GM18519 (cell line): ENCODE data around the gene KRT83.

ENCODE experiments used
- ATAC-seq: cut with Tn5 transposase; IDR thresholded peaks from one replicate; pipeline ENCODE4 v1.9.1; 2021; ENCODE audit warnings: mild to moderate bottlenecking, moderate library complexity; ENCODE audit not compliant: unreplicated experiment, low FRiP score

KRT83 gene

DNA sequence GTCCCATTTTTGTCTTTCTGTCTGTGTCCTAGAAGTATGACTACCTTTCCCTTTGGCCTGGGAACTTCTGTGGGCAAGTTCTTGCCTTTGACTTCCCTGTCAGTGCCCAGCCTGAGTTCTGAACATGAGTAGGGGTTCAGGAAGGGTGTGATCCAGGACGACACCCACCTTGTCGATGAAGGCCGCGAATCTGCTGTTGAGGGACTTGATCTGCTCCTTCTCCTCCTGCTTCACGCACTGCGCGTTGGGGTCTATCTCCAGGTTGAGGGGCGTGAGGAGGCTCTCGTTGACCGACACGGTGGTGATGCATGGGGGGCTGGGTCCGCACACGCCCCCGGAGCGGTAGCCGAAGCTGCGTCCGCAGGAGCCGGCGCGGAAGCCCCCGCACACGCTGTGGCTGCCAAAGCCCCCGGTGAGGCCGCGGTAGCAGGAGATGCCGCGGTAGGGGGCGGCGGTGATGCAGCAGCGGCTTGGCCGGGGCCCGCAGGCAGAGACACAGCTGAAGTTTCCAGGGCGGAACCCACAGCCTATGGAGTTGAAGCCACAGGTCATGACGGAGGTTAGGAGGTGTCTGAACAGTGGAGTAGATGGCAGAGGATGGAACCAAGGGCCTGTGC lies at the start of gene KRT83:
TSS of gene KRT83 (minus strand) at position 615 of the 617 bp plus-strand sequence. CDS start at position 552, 63 bp downstream.
- no peak for ATAC-seq

DNA sequence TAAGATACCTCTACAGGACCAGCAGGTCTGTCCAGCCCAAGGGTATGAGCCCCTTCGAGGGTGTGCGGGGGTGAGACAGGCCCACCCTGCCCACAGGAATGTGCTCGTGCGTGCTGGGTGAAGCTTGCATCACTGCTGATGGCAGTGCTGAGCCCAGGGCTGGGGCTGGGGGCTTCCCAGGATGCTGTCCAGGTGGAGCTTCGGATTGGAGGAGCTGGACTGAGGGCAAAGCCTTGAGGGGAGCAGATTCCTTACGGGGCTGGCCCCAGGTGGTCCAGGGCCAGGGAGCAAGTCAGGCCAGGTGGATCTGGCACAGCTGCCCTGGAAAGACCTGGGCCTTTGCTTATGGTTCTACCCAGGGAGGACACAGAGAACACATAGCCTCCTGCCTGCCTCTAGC lies 48.6 kb upstream of the KRT83 start:
- no peak for ATAC-seq

DNA sequence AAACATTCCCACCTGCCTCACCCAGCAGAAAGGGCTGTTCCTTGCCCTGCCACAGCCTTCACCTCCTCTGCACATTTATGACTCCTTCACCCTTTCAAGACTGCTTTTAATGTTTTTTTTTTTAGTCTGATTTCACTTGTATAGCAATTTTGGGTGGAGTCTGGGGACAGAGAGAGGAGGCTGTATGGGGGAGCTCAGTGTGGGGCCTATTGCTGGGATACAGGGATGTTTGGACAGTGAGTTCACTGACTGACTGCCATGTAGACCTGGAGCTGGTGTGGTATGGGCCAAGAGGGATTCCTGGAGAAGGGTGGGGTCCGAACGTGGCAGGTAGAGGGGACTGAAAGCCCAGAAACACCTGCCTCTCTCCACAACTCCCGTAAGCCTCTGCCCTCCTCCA lies 48.0 kb upstream of the KRT83 start:
- no peak for ATAC-seq

DNA sequence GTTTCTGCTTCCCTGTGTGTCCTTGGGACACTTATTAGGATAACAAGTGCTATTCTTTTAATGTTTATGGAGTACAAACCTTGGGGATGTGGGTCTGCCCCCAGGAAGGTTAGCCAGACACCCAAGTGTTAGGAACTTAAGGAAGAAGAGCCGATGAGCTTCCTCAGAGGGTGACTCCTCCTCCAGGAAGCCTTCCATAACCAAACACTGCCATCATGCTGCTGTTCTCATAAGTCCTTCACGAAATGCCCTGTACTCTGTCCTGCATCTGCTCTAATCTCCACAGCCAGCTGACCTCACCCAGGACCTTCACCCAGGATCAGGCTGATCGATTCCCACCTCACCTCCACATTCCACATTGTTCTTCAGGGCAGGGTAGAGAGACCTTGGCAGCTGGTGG lies 47.3 kb upstream of the KRT83 start:
- ATAC-seq: no peak

DNA sequence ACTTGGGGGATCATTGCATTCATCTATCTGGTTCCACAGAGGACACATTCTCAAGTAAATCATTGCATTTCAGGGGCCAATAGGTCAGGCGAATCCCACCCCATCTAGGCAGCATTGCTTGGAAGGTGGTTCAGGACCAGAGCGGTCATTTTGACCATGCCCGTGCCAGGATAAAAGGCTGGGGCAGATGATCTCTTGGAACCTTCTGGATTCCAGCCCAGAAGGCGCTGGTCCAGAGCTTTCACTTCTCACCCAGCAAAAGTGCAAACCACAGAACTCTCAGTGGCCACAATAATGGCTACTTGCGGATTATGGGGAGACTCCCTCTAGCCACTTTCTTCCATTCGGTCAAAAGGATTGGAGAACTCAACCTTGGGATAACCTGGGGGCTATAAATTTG lies 46.7 kb upstream of the KRT83 start:
- ATAC-seq: no peak

DNA sequence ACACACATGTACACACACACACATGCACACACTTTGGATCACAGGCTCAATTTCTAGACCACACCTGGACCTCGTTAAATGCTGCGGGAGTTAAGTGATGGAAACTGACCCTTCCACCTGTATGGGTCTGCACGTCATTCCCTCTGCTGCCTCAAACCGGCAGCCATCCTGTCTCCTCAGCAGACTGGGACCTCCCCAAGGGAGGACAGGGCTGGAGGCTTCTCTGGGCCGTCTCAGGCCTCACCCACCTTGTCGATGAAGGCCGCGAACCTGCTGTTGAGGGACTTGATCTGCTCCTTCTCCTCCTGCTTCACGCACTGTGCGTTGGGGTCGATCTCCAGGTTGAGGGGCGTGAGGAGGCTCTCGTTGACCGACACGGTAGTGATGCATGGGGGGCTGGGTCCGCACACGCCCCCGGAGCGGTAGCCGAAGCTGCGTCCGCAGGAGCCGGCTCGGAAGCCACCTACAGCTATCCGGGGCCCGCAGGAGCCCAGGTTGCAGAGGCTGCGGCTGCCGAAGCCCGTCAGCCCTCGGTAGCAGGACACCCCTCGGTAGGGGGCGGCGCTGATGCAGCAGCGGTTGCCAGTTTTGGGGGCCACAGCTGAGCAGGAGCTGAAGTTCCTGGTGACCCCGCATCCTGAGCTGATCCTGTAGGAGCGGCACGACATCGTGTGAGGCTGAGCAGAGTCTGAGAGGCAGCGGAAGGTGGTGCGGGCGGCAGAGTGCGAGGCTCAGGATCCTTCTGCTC lies 45.7 kb upstream of the KRT83 start, which contains the start of gene KRT85:
TSS of gene KRT85 (minus strand) at position 744 of the 748 bp plus-strand sequence. CDS start at position 668, 76 bp downstream.
- no peak for ATAC-seq

DNA sequence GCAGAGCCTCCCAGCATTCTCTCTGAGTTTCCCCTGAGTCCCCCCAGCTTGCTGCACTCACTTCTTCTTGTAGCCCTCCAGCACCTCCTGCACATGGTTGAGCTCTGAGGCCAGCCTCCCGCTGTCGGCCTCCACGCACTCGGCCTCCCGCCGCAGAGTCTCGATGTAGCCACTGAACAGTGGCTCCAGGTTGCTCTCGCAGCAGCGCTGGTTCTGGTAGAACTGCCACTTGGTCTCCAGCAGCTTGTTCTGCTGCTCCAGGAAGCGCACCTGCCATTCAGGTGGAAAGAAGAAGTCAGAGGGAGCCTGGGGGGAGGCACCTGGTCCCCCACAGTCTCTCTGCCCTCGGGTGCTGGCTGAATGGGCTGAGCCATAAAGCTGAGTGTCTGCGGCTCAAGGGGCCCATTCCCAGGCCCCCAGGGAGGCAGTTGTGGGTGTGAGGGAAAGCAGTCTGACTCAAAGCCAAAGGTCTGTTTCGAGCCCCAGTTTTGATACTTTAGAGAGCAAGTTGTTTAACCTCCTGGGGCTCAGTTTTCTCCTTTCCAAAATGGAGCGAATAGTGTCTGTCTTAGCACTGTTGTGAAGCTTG lies 43.8 kb upstream of the KRT83 start:
- ATAC-seq: no peak

DNA sequence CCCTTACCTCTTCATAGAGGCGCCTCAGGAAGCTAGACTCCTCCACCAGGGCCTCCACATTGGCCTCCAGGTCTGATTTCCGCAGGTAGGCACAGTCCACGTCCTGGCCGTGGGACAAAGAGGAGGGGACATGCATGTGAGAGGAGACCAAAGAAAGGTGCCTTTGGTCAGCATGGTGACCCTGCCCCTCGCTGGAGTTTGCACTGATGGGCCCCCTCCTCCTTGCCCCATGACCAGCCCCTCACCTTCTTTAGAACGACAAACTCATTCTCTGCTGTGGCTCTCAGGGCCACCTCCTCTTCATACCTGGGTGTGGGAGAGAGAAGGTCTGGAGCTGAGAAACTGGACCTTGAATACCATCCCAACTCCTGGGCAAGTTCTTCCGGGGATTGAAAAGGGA lies 42.9 kb upstream of the KRT83 start:
- ATAC-seq: no peak

DNA sequence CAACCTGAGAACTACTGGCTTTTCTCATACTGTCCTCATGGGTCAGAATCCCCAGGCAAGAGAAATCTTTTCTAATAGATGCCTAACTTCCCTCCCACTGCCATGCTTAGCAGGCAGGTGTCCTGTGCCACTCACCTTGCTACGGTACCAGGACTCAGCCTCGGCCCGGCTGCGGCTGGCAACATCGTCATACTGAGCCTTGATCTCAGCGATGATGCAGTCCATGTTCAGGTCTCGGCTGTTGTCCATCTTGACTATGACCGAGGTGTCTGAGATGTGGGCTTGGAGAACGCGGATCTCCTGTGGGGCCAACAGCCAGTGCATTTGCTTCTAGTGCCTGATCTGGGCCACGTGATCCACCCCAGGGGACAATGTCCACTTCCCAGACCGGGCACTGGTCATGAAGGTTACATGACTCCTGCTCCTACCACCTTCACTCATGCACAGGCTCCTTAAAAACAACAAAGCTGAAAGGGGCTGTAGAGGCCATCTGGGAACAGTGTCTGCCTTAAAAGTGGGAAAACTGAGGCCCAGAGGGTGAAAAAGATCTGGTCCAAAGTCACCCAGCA lies 42.0 kb upstream of the KRT83 start:
- no peak for ATAC-seq

DNA sequence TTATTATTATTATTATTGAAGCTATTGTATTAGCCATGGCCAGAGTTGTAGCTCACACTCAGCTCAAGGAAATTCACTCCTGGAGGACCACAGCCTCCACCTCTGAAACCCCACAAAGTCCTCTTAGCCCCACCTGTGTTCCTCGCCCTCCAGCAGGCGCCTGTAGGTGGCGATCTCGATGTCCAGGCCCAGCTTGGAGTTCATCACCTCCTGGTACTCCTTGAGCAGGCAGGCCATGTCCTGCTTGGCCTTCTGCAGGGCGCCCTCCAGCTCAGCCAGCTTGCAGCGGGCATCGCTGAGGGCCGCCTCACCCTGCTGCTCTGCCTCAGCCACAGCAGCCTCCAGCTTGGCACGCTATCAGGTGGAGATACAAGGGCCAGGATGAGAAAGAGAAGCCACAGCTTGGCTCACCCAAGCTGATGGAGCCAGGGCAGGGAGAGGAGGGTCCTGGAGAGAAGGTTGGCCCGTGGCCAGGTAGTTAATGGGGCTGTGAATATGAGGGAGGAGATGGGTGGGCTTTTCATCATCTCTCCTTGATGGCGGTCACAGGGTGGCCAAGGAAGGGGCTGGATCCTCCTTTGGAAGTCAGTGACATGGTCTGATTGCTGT lies 41.0 kb upstream of the KRT83 start:
- ATAC-seq: no peak

DNA sequence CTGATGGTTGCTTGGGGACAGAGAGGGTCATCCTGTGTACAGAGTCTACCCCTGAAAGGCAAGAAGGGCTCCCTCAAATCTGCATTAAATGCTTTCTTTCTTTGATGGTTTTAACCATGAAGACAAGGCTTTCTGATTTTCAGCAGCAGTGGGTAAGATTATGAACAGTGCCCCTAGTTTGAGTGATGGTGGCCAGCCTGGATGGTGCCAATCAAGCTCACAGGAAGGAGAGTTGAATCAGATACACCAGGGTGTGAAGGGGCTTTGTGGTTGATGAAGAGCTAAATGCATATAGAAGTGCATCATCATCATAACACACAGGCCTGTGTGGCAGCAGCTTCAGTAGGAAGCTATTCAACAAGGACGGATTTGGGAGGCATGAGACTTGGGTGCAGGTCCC lies 40.4 kb upstream of the KRT83 start:
- no peak for ATAC-seq

DNA sequence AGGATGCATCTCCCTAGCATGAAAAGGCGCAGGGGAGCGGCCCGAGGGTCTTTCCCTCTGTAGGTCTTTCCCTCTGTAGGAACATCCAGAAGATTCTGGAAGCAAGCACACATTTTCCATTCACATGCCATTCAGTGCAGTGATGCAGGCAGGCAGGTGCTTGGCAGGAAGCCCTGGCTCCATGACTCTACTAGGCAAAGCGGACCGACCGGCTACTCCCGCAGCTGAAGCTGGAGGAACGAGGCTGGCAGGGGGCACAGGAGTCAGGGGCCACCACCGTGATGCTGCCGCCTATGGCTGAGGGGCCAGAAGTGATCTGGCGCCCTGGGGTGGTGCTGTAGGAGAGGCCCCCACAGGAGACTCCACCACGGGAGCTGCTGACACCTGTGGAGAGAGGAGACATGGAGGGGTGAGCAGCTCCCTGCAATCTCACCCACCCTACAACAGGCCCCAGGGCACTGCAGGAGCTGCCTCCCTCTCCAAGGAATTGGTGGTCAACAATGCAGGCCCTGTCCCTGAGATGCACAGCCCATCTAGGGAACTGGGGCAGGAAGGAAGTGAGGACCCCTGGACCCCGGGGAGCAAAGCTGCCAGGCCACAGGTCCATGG lies 39.6 kb upstream of the KRT83 start:
- ATAC-seq: no peak

DNA sequence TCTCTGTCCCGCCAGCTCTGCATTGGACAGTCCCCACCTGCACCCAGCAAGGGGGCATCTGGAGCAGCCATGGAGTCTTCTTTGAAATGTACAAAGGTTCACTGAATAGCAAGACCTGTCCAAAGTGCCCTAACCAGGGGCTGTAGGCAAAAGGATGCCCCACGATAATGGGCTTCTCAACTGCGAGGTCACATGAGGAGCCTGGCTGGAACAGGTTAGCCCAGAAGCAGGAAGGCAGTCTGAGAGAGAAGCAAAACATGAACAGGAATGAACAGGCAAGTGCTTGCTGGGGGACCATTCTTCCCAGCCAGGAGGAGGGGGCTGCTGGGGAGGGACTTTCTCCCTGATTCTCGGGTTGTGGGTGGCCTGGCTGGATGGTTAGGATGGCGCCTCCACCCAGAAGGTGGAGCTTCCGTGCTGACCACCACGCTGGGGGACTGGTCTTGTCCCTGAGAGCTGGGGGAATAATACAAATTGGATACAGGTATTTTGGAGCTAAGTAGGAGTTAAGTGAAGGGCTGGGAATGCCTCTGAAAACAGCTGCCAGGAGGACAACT lies 39.0 kb upstream of the KRT83 start:
- no peak for ATAC-seq

DNA sequence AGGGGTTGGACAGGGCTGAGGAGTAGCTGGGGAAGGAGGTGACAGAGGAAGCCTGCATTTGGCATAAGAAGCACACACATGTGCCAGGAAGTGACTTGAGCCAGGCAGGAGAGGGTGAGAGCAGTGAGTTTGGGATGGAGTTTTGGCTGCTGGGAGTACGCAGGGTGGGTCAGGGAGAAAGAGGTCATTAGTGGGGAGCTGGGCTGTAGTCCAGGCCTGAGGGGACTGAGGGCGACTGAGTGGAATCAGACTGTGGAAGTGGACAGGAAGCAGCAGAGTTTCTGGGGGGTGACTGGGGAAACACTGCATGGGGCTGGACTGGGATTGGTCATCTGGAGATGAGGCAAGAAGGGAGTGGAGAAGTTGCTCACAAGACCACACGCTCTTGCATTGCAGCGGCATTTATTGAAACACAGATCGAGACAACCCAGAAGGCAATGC lies 38.4 kb upstream of the KRT83 start:
- no peak for ATAC-seq

DNA sequence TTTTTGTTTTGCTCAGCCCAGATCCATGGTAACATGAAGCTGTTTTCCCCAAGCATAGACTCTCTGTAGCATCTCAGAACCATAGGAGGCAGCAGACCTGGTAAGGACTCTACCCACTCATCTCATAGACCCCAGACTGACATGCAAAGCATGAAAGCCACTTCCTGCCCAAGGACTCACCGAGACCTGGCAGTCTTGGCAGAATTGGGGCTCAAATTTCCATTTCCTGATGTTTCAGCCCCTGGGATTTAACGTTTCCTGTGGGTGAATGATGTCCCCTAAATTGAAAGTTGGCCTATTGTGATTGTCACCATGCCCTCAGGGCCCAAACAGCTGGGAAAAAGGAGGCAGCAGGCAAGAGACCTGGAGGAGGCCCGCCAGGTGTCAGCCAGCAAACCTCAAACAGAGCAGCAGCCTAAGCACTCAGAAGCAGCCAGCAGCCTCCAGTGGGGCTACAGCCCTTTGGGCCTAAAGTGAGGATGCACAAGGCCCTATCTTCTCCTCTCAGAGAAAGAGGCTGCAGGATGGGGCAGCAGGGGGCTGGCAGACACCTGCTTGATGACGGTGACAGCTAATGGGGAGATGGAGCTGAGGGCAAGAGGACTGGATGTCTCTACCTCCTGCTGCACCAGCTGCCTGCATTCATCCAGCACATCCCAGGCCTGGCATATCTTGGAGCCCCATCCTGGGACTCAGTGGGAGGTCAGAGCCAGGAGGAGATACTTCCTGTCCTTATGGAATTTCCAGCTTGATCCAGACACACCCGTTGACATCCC lies 37.6 kb upstream of the KRT83 start:
- peak; percentile 86 for ATAC-seq

DNA sequence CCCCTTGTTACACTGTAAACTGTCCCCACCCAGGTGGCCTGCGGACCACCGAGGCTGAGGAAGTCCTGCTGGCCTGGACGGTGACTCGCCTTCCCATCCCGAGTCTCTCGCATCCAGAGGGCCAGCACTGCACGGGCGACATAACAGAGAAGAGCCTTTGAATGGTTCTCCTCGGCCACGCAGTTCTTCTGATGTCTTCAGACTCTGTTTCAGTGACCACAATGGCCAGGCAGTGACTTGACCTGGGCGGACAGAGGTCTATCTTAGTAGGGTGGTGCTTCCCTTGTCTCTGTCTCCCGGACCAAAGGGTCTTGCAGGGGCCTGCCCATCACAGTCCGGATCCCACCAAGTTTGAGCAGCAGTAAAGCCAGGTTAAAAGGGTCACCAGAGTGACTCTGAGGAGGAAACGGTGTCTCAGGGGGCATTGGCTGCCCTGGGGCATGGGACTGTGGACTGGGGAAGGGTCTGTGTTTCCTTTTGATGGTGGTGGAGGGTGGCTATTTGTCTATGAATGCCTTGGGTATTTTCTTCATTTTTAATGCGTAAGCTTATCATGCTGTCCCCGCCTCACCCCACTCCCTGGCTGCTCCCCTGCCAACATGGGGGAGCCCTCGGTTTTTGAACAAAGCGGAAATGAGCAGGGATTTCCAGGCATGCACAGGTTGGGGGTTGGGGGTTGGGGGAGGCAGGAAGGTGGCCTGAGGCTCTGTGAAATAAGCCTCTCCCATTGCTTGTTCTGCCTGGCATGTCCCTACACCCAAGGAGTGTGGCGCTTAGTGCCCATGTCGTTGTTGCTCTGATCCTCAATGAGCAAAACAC lies 35.8 kb upstream of the KRT83 start:
- no peak for ATAC-seq

DNA sequence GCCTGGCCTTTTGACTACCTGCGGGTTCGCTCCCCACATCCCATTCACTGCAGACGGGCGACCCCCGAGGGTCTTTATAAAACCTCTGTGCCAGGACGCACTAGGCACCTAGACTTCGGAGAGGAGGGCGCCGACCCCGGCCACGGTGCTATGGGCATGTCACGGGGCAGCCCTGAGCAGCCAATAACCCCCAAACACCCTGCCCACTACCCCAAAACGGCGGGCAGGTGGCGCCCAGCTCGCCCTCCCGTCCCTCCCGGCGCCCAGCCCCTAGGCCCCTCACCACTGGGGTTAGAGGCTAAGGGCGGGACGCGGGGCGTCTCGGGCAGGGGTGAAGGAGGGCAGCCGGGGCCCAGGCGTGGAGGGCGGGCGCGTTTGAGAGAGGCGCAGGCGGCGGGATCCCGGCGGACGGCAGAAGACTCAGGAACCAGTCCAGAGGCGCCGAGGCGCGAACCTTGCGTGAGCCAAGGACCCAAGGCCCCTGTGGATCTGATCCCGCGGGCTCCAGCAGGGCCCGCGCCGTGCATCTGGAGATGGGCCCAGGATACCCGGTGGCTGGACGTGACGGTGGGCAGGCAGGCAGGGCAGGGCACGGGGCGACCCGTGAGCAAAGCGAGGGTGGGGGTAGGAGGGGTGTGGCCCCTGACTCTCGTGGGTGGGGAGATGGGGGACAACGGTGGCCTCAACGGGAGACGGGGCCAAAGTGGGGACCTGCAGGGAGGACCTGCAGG lies 35.0 kb upstream of the KRT83 start:
- no peak for ATAC-seq

DNA sequence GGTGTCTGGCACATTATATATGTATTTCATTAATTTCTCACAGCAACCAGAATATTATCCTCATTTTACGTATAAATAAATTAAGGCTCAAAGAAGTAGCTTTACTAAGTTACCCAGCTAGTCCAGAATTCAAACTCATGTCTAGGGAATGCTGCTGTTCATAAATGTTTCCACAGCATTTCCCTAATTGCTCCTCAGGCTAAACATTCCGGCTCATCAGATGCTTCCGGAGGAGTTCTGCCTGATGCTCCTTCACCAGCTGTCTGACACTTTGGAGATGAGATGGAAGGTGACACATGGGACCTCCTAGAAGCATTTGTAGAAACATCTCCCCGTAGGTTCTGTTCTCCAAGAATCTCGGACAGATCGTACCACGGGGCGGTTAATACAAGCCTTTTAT lies 34.0 kb upstream of the KRT83 start:
- no peak for ATAC-seq
